Neuronal stem cell (in vitro differentiated cells): Measurements from ENCODE around the gene MALSU1.

Experiments used
- DNase-seq: peaks from one replicate; pipeline ENCODE4 v3.0.0-alpha.2; 2013; ENCODE audit warnings: low spot score
- H2AFZ ChIP-seq: one replicate; pipeline ENCODE4 v1.6.1; 2013; ENCODE audit warnings: mild to moderate bottlenecking, low read length, inconsistent platforms
- H2AK5ac ChIP-seq: 2 replicates; pipeline ENCODE4 v1.6.1; 2013; ENCODE audit warnings: low read depth, mild to moderate bottlenecking, inconsistent platforms, low read length, moderate library complexity, mixed read lengths
- H2BK120ac ChIP-seq: 2 replicates; pipeline ENCODE4 v1.6.1; 2013; ENCODE audit warnings: low read depth, mild to moderate bottlenecking, inconsistent platforms, low read length, moderate library complexity, mixed read lengths
- H2BK12ac ChIP-seq: one replicate; pipeline ENCODE4 v1.6.1; 2013; ENCODE audit warnings: low read length, inconsistent platforms
- H2BK15ac ChIP-seq: 2 replicates; pipeline ENCODE4 v1.6.1; 2013; ENCODE audit warnings: mild to moderate bottlenecking, low read length, inconsistent platforms, mixed read lengths
- H2BK5ac ChIP-seq: one replicate; pipeline ENCODE4 v1.6.1; 2013; ENCODE audit warnings: inconsistent platforms, mild to moderate bottlenecking, low read length, moderate library complexity
- H3K14ac ChIP-seq: one replicate; pipeline ENCODE4 v1.6.1; 2013; ENCODE audit warnings: low read length, inconsistent platforms
- H3K18ac ChIP-seq: 2 replicates; pipeline ENCODE4 v1.6.1; 2013; ENCODE audit warnings: low read length, inconsistent platforms
- H3K23ac ChIP-seq: 2 replicates; pipeline ENCODE4 v1.6.1; 2013; ENCODE audit warnings: low read depth, mild to moderate bottlenecking, mixed read lengths, low read length, inconsistent platforms; ENCODE audit not compliant: poor library complexity
- H3K27ac ChIP-seq: replicated peaks from 3 replicates; pipeline ENCODE4 v1.5.1; 2013; ENCODE audit warnings: low read length, inconsistent platforms
- H3K27me3 ChIP-seq, 3 experiments: 2 replicates each; pipeline ENCODE4 v1.6.1; 2013; ENCODE audit warnings: low read length in 3 of 3, mild to moderate bottlenecking in 2 of 3, inconsistent platforms in 1 of 3, low read depth in 1 of 3, mixed read lengths in 1 of 3, moderate library complexity in 1 of 3; ENCODE audit not compliant: control insufficient read depth in 3 of 3, insufficient read depth in 3 of 3
- H3K36me3 ChIP-seq, 2 donors: replicated peaks in 1 of 2; 2 replicates each; pipeline ENCODE4 v1.6.1; 2013; ENCODE audit warnings: low read length in 2 of 2; ENCODE audit not compliant: control insufficient read depth in 2 of 2, insufficient read depth in 2 of 2
- H3K4ac ChIP-seq: 2 replicates; pipeline ENCODE4 v1.6.1; 2013; ENCODE audit warnings: inconsistent platforms, mild to moderate bottlenecking, low read length, moderate library complexity
- H3K4me1 ChIP-seq, 2 donors: 1 replicate in 1 of 2; 2 replicates in 1 of 2; pipeline ENCODE4 v1.6.1; 2013; ENCODE audit warnings: low read length in 2 of 2, low read depth in 1 of 2; ENCODE audit not compliant: control insufficient read depth in 2 of 2, insufficient read depth in 1 of 2
- H3K4me2 ChIP-seq: one replicate; pipeline ENCODE4 v1.6.1; 2013; ENCODE audit warnings: mild to moderate bottlenecking, low read length, inconsistent platforms; ENCODE audit not compliant: insufficient read depth, poor library complexity, severe bottlenecking
- H3K4me3 ChIP-seq, 2 donors: 2 replicates each; pipeline ENCODE4 v1.5.1; 2013; ENCODE audit warnings: low read length in 2 of 2, mild to moderate bottlenecking in 2 of 2, inconsistent platforms in 1 of 2, moderate library complexity in 1 of 2
- H3K79me1 ChIP-seq: one replicate; pipeline ENCODE4 v1.6.1; 2013; ENCODE audit warnings: low read depth, mild to moderate bottlenecking, inconsistent platforms, low read length, moderate library complexity
- H3K9ac ChIP-seq: one replicate; pipeline ENCODE4 v1.6.1; 2013; ENCODE audit warnings: mild to moderate bottlenecking, low read depth, low read length, inconsistent platforms; ENCODE audit not compliant: poor library complexity
- H3K9me3 ChIP-seq, 2 donors: replicated peaks in 1 of 2; 2 replicates each; pipeline versions ENCODE3 to v1.6.1; 2013; ENCODE audit warnings: low read length in 2 of 2, mild to moderate bottlenecking in 2 of 2, inconsistent platforms in 1 of 2, low read depth in 1 of 2, mixed read lengths in 1 of 2, moderate library complexity in 1 of 2; ENCODE audit not compliant: control insufficient read depth in 2 of 2, insufficient read depth in 1 of 2
- H4K8ac ChIP-seq: one replicate; pipeline ENCODE4 v1.6.1; 2013; ENCODE audit warnings: low read depth, mild to moderate bottlenecking, inconsistent platforms, low read length, moderate library complexity
- H4K91ac ChIP-seq: one replicate; pipeline ENCODE4 v1.6.1; 2013; ENCODE audit warnings: low read length, low read depth, mild to moderate bottlenecking, inconsistent platforms; ENCODE audit not compliant: poor library complexity
- WGBS, 2 donors: extraction: QIAGEN DNeasy Blood & Tissue Kit; methylation state at CpG; one replicate each; pipeline ENCODE4 v1.1.7; 2013; ENCODE audit warnings: missing lambda C conversion rate in 2 of 2, mixed read lengths in 1 of 2; ENCODE audit not compliant: insufficient read length in 2 of 2, insufficient replicate concordance in 1 of 2; ENCODE audit errors: extremely low coverage in 2 of 2; 5-methylcytosine and 5-hydroxymethylcytosine counted together

Gene MALSU1

GRCh38 chr7:23332910-23333612 is 33.9 kb downstream of the MALSU1 start:
- Histone ChIP-seq H3K27ac (no peak overlapping the region), H3K4me1 (no peaks in the 10 kb centered on the region), H3K36me3 (peaks cover 35 to 95% of the 10 kb centered on the region in 2 donors), H2AK5ac (no peak overlapping the region), H3K18ac (no peak overlapping the region), H2BK5ac (no peak overlapping the region), H2AFZ (no peak overlapping the region), H3K9ac (no peak overlapping the region), H3K23ac (no peak overlapping the region), H3K14ac (no peak overlapping the region), H2BK12ac (no peak overlapping the region), H4K91ac (no peak overlapping the region), H2BK15ac (no peak overlapping the region), H3K4ac (no peak overlapping the region), H3K4me2 (no peak overlapping the region), H2BK120ac (no peak overlapping the region), H3K9me3 (peaks cover 3 to 6% of the 10 kb centered on the region in 2 donors), H3K79me1 (peaks cover 1% of the 10 kb centered on the region), H4K8ac (no peak overlapping the region), H3K27me3 (no peaks in the 10 kb centered on the region), H3K4me3 (no peak overlapping the region)
- no CpG with 5 or more reads among the region's 4 CpGs for WGBS, 2 donors
- DNase-seq = no peak

- no peak overlapping the region for H4K8ac ChIP-seq
- H2BK5ac ChIP-seq = no peak overlapping the region
- no peak overlapping the region for H3K4ac ChIP-seq
- H3K9me3 ChIP-seq = peaks cover 6 to 7% of the 10 kb centered on the region in 2 donors
- DNase-seq = no peak
- H3K36me3 ChIP-seq = peaks cover 40 to 95% of the 10 kb centered on the region in 2 donors
- no peak overlapping the region for H3K23ac ChIP-seq
- H2AK5ac ChIP-seq = no peak overlapping the region
- no peak overlapping the region for H2BK15ac ChIP-seq
- H3K27ac ChIP-seq = no peak overlapping the region
- no peak overlapping the region for H3K18ac ChIP-seq
- no peaks in the 10 kb centered on the region for H3K27me3 ChIP-seq
- H3K4me1 ChIP-seq = no peaks in the 10 kb centered on the region
- H3K9ac ChIP-seq = no peak overlapping the region
- H3K14ac ChIP-seq = no peak overlapping the region
- H3K79me1 ChIP-seq = peaks cover 1% of the 10 kb centered on the region
- no peak overlapping the region for H2BK12ac ChIP-seq
- no peak overlapping the region for H2AFZ ChIP-seq
- no peak overlapping the region for H4K91ac ChIP-seq
- no peak overlapping the region for H3K4me3 ChIP-seq
- H3K4me2 ChIP-seq = no peak overlapping the region
- no CpG with 5 or more reads among the region's 9 CpGs for WGBS, 2 donors
- H2BK120ac ChIP-seq = no peak overlapping the region
These were observed 34.6 kb downstream of the MALSU1 start for GRCh38 chr7:23333671-23334246.

- Histone ChIP-seq H3K27me3 (no peaks in the 10 kb centered on the region), H2AK5ac (no peak overlapping the region), H3K9ac (no peak overlapping the region), H2BK120ac (no peak overlapping the region), H4K91ac (no peak overlapping the region), H3K27ac (no peak overlapping the region), H3K36me3 (peaks cover 38 to 96% of the 10 kb centered on the region in 2 donors), H2BK5ac (no peak overlapping the region), H3K23ac (no peak overlapping the region), H3K4me1 (no peaks in the 10 kb centered on the region), H3K14ac (no peak overlapping the region), H3K9me3 (peaks cover 6 to 7% of the 10 kb centered on the region in 2 donors), H2BK15ac (no peak overlapping the region), H3K18ac (no peak overlapping the region), H3K4ac (no peak overlapping the region), H3K79me1 (peaks cover 1% of the 10 kb centered on the region), H2BK12ac (no peak overlapping the region), H4K8ac (no peak overlapping the region), H3K4me2 (no peak overlapping the region), H2AFZ (no peak overlapping the region), H3K4me3 (no peak overlapping the region)
- DNase-seq = no peak
- no CpG with 5 or more reads among the region's 5 CpGs for WGBS, 2 donors
These were observed 35.4 kb downstream of the MALSU1 start for GRCh38 chr7:23334482-23335056.

GRCh38 chr7:23335136-23335535 is 36.0 kb downstream of the MALSU1 start:
- H4K8ac ChIP-seq = no peak overlapping the region
- H3K9ac ChIP-seq = no peak overlapping the region
- no peak overlapping the region for H2BK120ac ChIP-seq
- no peak overlapping the region for H3K4me3 ChIP-seq
- H3K4me2 ChIP-seq = no peak overlapping the region
- H2AK5ac ChIP-seq = no peak overlapping the region
- no peak overlapping the region for H2BK15ac ChIP-seq
- H3K4me1 ChIP-seq = no peaks in the 10 kb centered on the region
- H3K9me3 ChIP-seq = peaks cover 6 to 7% of the 10 kb centered on the region in 2 donors
- no peak overlapping the region for H3K18ac ChIP-seq
- H3K4ac ChIP-seq = no peak overlapping the region
- no peak for DNase-seq
- H2BK12ac ChIP-seq = no peak overlapping the region
- peaks cover 1% of the 10 kb centered on the region for H3K79me1 ChIP-seq
- WGBS, 2 donors = no CpG with 5 or more reads among the region's 2 CpGs
- no peak overlapping the region for H3K14ac ChIP-seq
- no peak overlapping the region for H3K27ac ChIP-seq
- peaks cover 38 to 97% of the 10 kb centered on the region in 2 donors for H3K36me3 ChIP-seq
- no peak overlapping the region for H2AFZ ChIP-seq
- no peak overlapping the region for H2BK5ac ChIP-seq
- no peak overlapping the region for H3K23ac ChIP-seq
- H4K91ac ChIP-seq = no peak overlapping the region
- H3K27me3 ChIP-seq = no peaks in the 10 kb centered on the region
